Mesenchymal stem cell (in vitro differentiated cells and primary cell): ENCODE data around the gene WNT5A.

Experiments used
- DNase-seq: peaks from one replicate; pipeline ENCODE4 v3.0.0-alpha.2; 2013
- H2AFZ ChIP-seq: one replicate; pipeline ENCODE4 v1.6.1; 2013; ENCODE audit warnings: low read depth, mild to moderate bottlenecking, control low read depth, inconsistent platforms, low read length, moderate library complexity
- H2AK5ac ChIP-seq: 2 replicates; pipeline ENCODE4 v1.6.1; 2013; ENCODE audit warnings: low read length, moderate library complexity, mild to moderate bottlenecking, inconsistent platforms; ENCODE audit not compliant: severe bottlenecking
- H2BK120ac ChIP-seq: one replicate; pipeline ENCODE4 v1.6.1; 2013; ENCODE audit warnings: low read depth, mild to moderate bottlenecking, inconsistent platforms, low read length, moderate library complexity
- H2BK12ac ChIP-seq, 2 experiments: one replicate each; pipeline ENCODE4 v1.6.1; 2013; ENCODE audit warnings: inconsistent platforms in 2 of 2, low read length in 2 of 2, mild to moderate bottlenecking in 2 of 2, moderate library complexity in 2 of 2, control low read depth in 1 of 2
- H2BK15ac ChIP-seq: one replicate; pipeline ENCODE4 v1.6.1; 2013; ENCODE audit warnings: mild to moderate bottlenecking, low read depth, inconsistent platforms; ENCODE audit not compliant: poor library complexity, severe bottlenecking
- H2BK5ac ChIP-seq: 2 replicates; pipeline ENCODE4 v1.6.1; 2013; ENCODE audit warnings: low read depth, mild to moderate bottlenecking, low read length, control low read depth, inconsistent platforms; ENCODE audit not compliant: poor library complexity, severe bottlenecking
- H3K14ac ChIP-seq, 2 experiments: one replicate each; pipeline ENCODE4 v1.6.1; 2013; ENCODE audit warnings: inconsistent platforms in 2 of 2, low read length in 2 of 2, control low read depth in 1 of 2, mild to moderate bottlenecking in 1 of 2, moderate library complexity in 1 of 2
- H3K18ac ChIP-seq, 2 experiments: one replicate each; pipeline ENCODE4 v1.6.1; 2013; ENCODE audit warnings: inconsistent platforms in 2 of 2, low read length in 2 of 2, control low read depth in 1 of 2, low read depth in 1 of 2, mild to moderate bottlenecking in 1 of 2
- H3K23ac ChIP-seq, 2 experiments: one replicate each; pipeline ENCODE4 v1.6.1; 2013; ENCODE audit warnings: inconsistent platforms in 2 of 2, low read length in 2 of 2, mild to moderate bottlenecking in 2 of 2, moderate library complexity in 2 of 2, control low read depth in 1 of 2
- H3K27ac ChIP-seq: 2 replicates; pipeline ENCODE4 v1.5.1; 2013; ENCODE audit warnings: mild to moderate bottlenecking, moderate library complexity, low read length, control low read depth, inconsistent platforms; ENCODE audit not compliant: poor library complexity, severe bottlenecking
- H3K27me3 ChIP-seq, 2 experiments: 2 replicates each; pipeline versions ENCODE4 v1.6.1 to v1.7.0; 2013; ENCODE audit warnings: low read length in 2 of 2, mild to moderate bottlenecking in 2 of 2, moderate library complexity in 2 of 2, control low read depth in 1 of 2, inconsistent platforms in 1 of 2; ENCODE audit not compliant: control insufficient read depth in 1 of 2, insufficient read depth in 1 of 2
- H3K36me3 ChIP-seq, 2 experiments: 2 replicates each; pipeline versions ENCODE4 v1.6.1 to v1.7.0; 2013; ENCODE audit warnings: low read length in 2 of 2, control low read depth in 1 of 2, inconsistent platforms in 1 of 2, low read depth in 1 of 2, mild to moderate bottlenecking in 1 of 2; ENCODE audit not compliant: insufficient read depth in 2 of 2, control insufficient read depth in 1 of 2
- H3K4ac ChIP-seq, 2 experiments: one replicate each; pipeline ENCODE4 v1.6.1; 2013; ENCODE audit warnings: inconsistent platforms in 2 of 2, low read length in 2 of 2, mild to moderate bottlenecking in 2 of 2, moderate library complexity in 2 of 2, control low read depth in 1 of 2, low read depth in 1 of 2
- H3K4me1 ChIP-seq: 2 replicates; pipeline ENCODE4 v1.6.1; 2013; ENCODE audit warnings: low read depth, low read length, control low read depth; ENCODE audit not compliant: control insufficient read depth, insufficient read depth
- H3K4me2 ChIP-seq: 2 replicates; pipeline ENCODE4 v1.6.1; 2013; ENCODE audit warnings: low read length, mild to moderate bottlenecking, inconsistent platforms; ENCODE audit not compliant: poor library complexity, severe bottlenecking
- H3K4me3 ChIP-seq, 2 experiments: 2 replicates each; pipeline versions ENCODE4 v1.5.1 to v1.7.0; 2013; ENCODE audit warnings: low read length in 2 of 2, mild to moderate bottlenecking in 2 of 2, control low read depth in 1 of 2, low read depth in 1 of 2; ENCODE audit not compliant: insufficient read depth in 1 of 2
- H3K79me1 ChIP-seq: replicated peaks from 2 replicates; pipeline ENCODE4 v1.6.1; 2013; ENCODE audit warnings: mild to moderate bottlenecking, control low read depth, low read length, inconsistent platforms; ENCODE audit not compliant: poor library complexity, severe bottlenecking
- H3K9ac ChIP-seq: 2 replicates; pipeline ENCODE4 v1.7.0; 2013; ENCODE audit warnings: mild to moderate bottlenecking, low read length, moderate library complexity
- H3K9me3 ChIP-seq: 2 replicates; pipeline ENCODE4 v1.7.0; 2013; ENCODE audit warnings: mild to moderate bottlenecking, low read length; ENCODE audit not compliant: control insufficient read depth
- H4K8ac ChIP-seq: one replicate; pipeline ENCODE4 v1.6.1; 2013; ENCODE audit warnings: inconsistent platforms, mild to moderate bottlenecking, low read length, moderate library complexity
- H4K91ac ChIP-seq: one replicate; pipeline ENCODE4 v1.6.1; 2013; ENCODE audit warnings: mild to moderate bottlenecking, low read length, inconsistent platforms
- WGBS: methylation state at CpG from one replicate; pipeline ENCODE4 v1.1.7; 2013; ENCODE audit warnings: mixed read lengths; 5-methylcytosine and 5-hydroxymethylcytosine counted together

Gene WNT5A

DNA sequence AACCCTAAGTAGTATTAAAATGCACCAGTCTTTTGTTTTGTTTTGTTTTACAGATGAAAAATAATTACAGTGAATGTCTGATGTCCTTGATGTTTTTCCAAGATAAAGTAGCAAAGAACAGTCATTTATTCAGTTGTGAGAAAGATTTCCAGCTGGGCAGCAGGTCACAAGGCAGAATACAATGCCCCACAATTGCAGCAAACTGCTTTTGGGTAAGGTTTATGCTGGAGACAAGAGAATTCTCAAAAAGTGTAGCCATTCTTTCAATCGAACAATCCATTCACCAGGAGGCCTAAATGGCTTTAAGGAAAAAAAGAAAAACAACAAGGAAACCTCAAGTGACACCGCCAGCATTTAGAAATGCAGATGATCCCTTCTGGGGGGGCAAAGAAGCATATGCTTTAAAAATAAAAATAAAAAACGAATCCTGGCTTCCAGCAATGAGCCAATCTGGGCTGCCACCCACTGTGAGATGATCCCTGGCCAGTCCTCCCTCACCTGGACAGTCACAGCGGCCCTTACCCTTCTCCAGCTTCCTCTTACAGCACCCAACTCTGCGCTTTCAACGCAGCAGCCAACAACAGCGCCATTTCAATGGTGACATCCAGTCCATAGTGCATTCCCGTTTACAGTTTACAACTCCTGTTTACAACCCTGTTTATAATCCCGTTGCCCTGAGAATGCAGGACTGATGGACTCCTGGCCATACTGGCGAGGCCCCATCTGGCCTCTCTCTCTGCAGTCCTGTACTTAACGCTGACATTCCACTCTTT is 25.7 kb upstream of the WNT5A start:
- Histone ChIP-seq H3K27ac (no peak overlapping the region), H2AK5ac (no peak overlapping the region), H2BK5ac (no peak overlapping the region), H3K4me1 (peaks cover 9% of the 10 kb centered on the region), H2AFZ (peak overlapping the region; percentile 67), H3K9me3 (no peaks in the 10 kb centered on the region), H3K79me1 (no peaks in the 10 kb centered on the region), H3K9ac (peak overlapping the region; percentile 18), H4K91ac (no peak overlapping the region), H2BK12ac (peak overlapping the region; percentile 4 to 79), H3K18ac (peak overlapping the region; percentile 4 to 78), H2BK120ac (no peak overlapping the region), H3K23ac (no peak overlapping the region), H3K4me2 (no peak overlapping the region), H4K8ac (no peak overlapping the region), H2BK15ac (no peak overlapping the region), H3K36me3 (no peaks in the 10 kb centered on the region), H3K4me3 (no peak overlapping the region), H3K14ac (no peak overlapping the region), H3K4ac (no peak overlapping the region), H3K27me3 (peaks cover 9 to 40% of the 10 kb centered on the region in 2 experiments)
- no peak for DNase-seq
- WGBS = 37% methylated on average over 11 of the region's 11 CpGs

GRCh38 chr3:55511895-55512570 is 24.9 kb upstream of the WNT5A start:
- H3K27me3 ChIP-seq = peaks cover 9 to 47% of the 10 kb centered on the region in 2 experiments
- no peaks in the 10 kb centered on the region for H3K79me1 ChIP-seq
- H3K14ac ChIP-seq = no peak overlapping the region
- no peak overlapping the region for H2BK120ac ChIP-seq
- no peak overlapping the region for H3K4me2 ChIP-seq
- H3K36me3 ChIP-seq = no peaks in the 10 kb centered on the region
- no peak overlapping the region for H4K8ac ChIP-seq
- no peak overlapping the region for H2AFZ ChIP-seq
- H3K9me3 ChIP-seq = no peaks in the 10 kb centered on the region
- H3K4me3 ChIP-seq = peak overlapping the region in 1 of 2 experiments; percentile 14
- H4K91ac ChIP-seq = no peak overlapping the region
- H3K4me1 ChIP-seq = peaks cover 8% of the 10 kb centered on the region
- no peak overlapping the region for H3K18ac ChIP-seq
- 78% methylated on average over 4 of the region's 7 CpGs for WGBS
- H3K4ac ChIP-seq = no peak overlapping the region
- no peak overlapping the region for H3K23ac ChIP-seq
- peak overlapping the region; percentile 3 to 37 for H2BK12ac ChIP-seq
- DNase-seq = no peak
- H3K27ac ChIP-seq = no peak overlapping the region
- H2AK5ac ChIP-seq = no peak overlapping the region
- no peak overlapping the region for H2BK5ac ChIP-seq
- no peak overlapping the region for H2BK15ac ChIP-seq
- H3K9ac ChIP-seq = peak overlapping the region; percentile 18

DNA sequence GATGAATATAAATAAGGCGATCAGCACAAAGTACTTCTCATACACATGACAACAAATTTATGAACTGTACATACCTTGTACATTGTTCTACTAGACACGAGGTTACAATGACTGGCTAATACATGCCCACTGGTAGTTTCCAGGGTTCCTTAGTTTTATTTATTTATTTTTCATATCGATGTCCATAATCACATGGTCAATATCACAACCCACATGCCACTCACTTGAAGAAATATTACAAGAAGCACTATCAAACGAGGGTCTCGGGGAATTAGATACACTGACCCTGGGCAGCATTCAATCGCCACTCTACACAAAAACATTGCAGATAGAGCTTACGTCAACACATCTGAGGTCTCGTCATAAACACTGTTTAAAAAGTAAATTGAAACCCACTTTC is 21.2 kb upstream of the WNT5A start:
- H2BK5ac ChIP-seq = no peak overlapping the region
- WGBS = 96% methylated on average over 8 of the region's 8 CpGs
- DNase-seq = no peak
- no peak overlapping the region for H2BK12ac ChIP-seq
- H3K9ac ChIP-seq = no peak overlapping the region
- H3K23ac ChIP-seq = no peak overlapping the region
- no peak overlapping the region for H3K27ac ChIP-seq
- no peak overlapping the region for H3K14ac ChIP-seq
- no peak overlapping the region for H2AFZ ChIP-seq
- H3K18ac ChIP-seq = no peak overlapping the region
- no peaks in the 10 kb centered on the region for H3K9me3 ChIP-seq
- no peak overlapping the region for H2BK15ac ChIP-seq
- no peak overlapping the region for H3K4ac ChIP-seq
- no peak overlapping the region for H2AK5ac ChIP-seq
- peaks cover 0 to 34% of the 10 kb centered on the region in 2 experiments for H3K27me3 ChIP-seq
- H4K91ac ChIP-seq = no peak overlapping the region
- no peaks in the 10 kb centered on the region for H3K79me1 ChIP-seq
- no peak overlapping the region for H3K4me2 ChIP-seq
- no peaks in the 10 kb centered on the region for H3K36me3 ChIP-seq
- H4K8ac ChIP-seq = no peak overlapping the region
- no peak overlapping the region for H3K4me3 ChIP-seq
- H3K4me1 ChIP-seq = peaks cover 6% of the 10 kb centered on the region
- no peak overlapping the region for H2BK120ac ChIP-seq

DNA sequence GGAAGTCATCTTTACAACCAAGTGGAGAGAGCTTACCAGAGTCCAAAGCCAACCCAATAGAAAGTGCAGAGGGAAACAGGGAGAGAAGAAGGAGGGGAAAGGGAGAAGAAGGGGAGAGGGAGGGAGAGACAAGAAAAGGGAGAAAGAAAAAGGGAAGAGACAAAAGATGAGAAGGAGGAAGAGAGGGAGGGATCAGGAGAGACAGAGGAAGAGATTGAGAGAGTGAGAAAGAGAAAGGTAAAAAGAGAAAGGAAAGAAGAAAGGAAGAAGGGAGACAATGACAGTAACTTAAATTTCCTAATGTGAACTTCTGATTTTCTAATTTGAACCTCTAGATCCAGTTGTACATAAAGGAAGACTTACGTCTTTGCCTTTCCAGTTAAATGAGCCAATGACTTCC is 20.7 kb upstream of the WNT5A start:
- no peaks in the 10 kb centered on the region for H3K36me3 ChIP-seq
- WGBS = 100% methylated on average over 1 of the region's 1 CpG
- H2AK5ac ChIP-seq = no peak overlapping the region
- no peak overlapping the region for H3K4me3 ChIP-seq
- no peak overlapping the region for H3K18ac ChIP-seq
- no peak for DNase-seq
- no peak overlapping the region for H3K9ac ChIP-seq
- no peaks in the 10 kb centered on the region for H3K79me1 ChIP-seq
- no peak overlapping the region for H3K14ac ChIP-seq
- H3K23ac ChIP-seq = no peak overlapping the region
- H4K91ac ChIP-seq = no peak overlapping the region
- no peak overlapping the region for H2AFZ ChIP-seq
- H2BK5ac ChIP-seq = no peak overlapping the region
- H2BK12ac ChIP-seq = no peak overlapping the region
- H3K4me2 ChIP-seq = no peak overlapping the region
- no peak overlapping the region for H3K4ac ChIP-seq
- H3K9me3 ChIP-seq = no peaks in the 10 kb centered on the region
- no peak overlapping the region for H2BK15ac ChIP-seq
- H2BK120ac ChIP-seq = no peak overlapping the region
- H3K27ac ChIP-seq = no peak overlapping the region
- no peak overlapping the region for H4K8ac ChIP-seq
- H3K27me3 ChIP-seq = peaks cover 0 to 35% of the 10 kb centered on the region in 2 experiments
- peaks cover 2% of the 10 kb centered on the region for H3K4me1 ChIP-seq
